GM18505 (cell line): ENCODE data around the gene ALDH1B1.

Source experiments
- ATAC-seq: cut with Tn5 transposase; IDR thresholded peaks from one replicate; pipeline ENCODE4 v1.9.1; 2021; ENCODE audit not compliant: unreplicated experiment
- POLR2A ChIP-seq: IDR thresholded peaks from 4 replicates; pipeline ENCODE4 v1.6.1; 2011; ENCODE audit warnings: borderline replicate concordance; ENCODE audit not compliant: insufficient read depth, insufficient read length; ENCODE audit errors: extremely low read depth

ALDH1B1 gene

DNA sequence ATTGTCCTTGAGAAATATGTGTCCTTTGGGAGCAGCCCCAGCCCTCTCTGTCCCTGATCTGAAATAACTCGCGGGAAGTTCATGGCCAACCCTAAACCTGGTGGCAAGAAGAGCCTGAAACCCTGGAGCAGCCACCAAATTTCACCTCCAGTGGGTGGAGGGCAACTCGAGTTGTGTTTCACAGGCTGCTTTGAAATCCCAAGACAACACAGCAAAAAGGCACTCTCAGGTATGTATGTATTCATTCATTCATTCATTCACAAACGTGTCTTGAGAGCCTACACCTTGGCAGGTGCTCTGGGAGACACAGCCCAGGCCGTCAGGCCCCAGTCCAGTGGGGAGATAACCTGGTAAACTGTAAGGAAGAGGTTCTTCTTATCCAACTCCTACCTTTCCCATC is 35.7 kb upstream of the ALDH1B1 start:
- no peak for TF ChIP-seq POLR2A
- no peak for ATAC-seq

DNA sequence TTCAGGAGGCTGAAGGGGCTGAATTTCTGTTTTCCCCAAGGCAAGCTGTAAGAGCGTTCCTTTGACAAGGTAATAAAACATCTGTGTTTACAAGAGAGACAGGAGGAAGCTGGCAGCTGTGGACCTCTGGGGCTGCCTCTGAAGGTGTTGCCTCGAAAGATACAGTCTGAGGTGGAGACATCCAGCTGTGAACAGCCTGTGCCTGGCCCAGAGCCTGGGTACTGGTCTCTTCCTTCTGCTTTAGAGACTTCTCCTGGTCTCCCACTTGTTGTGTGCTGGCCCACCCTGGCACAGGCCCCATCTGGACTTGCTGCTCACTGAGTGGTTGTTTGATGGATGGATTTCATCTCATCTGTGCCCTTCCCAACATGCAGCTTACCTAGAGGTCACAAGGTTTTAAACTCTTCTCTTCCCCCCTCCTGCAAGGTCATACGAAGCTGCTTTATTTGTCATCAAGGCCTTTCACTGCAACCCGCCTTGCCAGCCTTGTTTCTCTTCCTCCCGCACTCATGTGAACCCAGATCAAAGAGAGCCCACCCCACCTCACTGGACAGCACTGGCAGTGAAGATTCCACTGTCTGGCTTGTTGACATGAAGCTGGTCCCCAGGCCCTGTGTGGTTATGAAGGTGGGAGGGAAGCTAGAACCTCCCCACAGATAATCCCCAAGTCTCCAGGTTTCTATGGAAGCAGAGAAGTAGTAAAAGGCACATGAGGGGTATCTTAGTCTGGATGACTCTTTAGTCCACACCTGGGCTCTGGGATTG is 35.0 kb upstream of the ALDH1B1 start:
- TF ChIP-seq POLR2A, result no peak
- ATAC-seq, result no peak

DNA sequence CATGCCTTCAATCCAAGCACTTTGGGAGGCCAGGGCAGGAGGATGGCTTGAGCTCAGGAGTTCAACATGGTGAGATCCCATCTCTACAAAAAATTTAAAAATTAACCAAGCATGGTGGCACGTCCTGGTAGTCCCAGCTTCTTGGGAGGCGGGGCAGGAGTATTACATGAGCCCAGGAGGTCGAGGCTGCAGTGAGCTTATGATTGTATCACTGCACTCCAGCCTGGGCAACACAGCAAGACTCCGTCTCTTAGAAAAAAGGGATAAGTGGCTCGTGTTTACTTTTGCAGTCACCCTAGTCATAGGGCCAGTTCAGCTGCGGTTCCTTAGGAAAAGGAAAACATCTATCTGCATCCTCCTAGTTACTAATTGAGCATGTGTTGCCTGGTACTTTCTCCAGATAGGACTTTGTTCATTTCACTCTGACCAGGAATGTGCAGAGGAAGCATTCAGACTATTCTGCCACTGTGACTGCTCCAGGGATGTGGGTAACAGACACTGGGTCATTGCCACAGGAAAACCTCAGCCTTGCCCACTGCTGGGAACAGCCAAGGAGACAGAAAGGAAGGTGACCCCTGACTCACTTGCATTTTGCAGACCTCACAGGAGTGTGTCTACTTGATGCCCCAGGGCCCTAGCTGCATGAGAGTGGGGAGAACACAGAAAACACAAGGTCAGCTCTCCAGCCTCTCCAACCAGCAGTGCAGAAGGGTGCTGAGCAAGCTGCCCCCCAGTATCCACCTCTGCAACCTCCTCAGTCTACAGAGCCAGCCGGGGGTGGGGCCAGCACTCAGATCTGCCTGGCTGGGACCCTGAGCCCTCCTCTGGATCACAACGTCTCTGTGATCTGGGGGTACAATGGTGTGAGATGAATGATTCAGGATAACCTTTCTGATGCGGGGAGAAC is 33.9 kb upstream of the ALDH1B1 start:
- no peak for ATAC-seq
- no peak for TF ChIP-seq POLR2A

DNA sequence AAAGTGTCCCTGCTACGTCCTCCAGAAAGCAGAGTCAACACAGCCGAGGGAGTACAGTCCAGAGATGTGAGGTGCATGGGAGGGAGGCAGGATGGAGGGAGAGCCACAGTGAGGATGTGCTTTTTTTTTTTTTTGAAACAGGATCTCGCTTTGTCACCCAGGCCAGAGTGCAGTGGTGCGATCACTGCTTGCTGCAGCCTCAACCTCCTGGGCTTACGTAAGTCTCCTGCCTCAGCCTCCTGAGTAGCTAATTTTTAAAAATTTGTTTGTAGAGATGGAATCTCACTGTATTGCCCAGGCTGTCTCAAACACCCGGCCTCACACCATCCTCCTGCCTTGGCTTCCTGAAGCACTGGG is 33.2 kb upstream of the ALDH1B1 start:
- no peak for TF ChIP-seq POLR2A
- no peak for ATAC-seq

DNA sequence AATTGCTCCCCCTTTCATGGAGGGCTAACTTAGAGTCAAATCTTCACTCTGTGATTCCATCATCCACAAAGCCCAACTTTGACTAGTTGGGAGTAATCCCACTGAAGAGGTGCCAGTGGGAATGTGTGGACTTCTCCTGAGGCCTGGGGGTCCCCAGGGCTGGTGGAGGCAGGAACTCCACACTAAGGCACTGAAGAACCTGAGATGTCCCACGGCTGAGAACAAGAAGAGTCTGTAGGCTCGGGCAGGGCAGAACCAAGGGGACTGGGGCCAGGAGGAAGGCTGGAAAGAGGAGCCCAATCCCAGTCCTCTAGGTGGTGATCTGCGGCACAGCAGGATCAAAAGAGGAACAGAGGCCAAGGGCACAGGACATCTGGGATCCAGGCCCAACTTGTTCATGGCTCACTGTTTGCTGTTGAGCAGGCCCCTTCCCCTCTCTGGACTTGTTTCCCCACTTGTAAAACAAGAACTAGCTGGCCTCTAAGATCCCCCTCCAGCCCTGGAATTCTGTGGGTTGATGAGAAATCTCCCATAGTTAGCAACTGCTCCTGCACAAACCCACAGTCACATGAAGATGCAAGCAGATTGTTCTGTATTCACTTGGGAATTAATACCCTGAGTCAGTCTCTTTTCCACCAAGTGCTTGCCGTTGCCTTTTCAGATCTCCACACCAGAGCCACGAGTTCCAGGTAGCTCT is 32.7 kb upstream of the ALDH1B1 start:
- TF ChIP-seq POLR2A, result no peak
- ATAC-seq, result no peak

DNA sequence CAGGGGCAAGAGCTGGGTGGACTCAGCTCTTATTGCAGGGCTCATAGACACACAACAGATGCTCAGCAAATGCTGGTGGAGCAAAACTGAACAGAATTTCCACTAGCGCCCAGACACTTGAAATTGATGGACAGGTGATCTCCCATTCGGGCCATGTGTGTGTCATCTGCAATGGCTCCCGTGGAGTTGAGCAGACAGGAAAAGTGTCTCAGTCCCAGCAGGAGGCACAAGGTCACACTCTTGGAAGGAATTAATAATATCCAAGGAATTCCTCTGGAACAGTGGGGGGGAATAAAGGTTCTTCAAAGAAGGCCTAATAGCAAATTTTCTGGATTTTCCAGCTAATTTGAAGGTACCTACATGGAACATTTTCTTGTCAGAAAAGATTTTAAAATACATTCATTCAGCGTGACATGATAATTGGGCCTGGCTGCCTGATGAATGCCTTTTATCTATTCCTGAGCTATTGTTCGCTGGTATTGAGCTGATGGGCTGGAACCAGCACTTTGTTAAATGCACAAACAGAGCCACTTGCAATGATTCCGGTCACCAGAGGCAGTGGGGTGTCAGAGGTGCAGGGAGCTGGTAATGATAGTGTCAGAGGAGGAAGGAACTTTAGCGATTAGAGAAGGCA is 31.5 kb upstream of the ALDH1B1 start:
- TF ChIP-seq POLR2A, result no peak
- ATAC-seq, result no peak

DNA sequence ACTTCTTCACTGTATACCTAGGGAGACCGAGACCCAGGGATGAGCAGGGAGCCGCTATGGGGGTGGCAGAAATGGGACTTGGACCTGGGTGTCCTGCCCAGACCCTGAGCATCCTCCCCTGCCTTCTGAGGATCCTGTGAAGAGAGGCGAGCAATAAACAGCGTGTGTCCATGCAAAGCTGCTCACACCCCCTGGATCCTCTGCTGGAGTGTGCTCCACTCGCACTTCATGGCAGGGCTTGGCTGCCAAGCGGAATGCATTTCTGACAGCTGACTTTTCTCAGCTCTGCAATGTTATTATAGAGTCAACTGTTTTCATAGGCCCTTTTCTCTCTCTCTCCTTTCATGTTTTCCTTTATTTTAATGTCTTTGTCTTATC is 31.0 kb upstream of the ALDH1B1 start:
- no peak for ATAC-seq
- no peak for TF ChIP-seq POLR2A

DNA sequence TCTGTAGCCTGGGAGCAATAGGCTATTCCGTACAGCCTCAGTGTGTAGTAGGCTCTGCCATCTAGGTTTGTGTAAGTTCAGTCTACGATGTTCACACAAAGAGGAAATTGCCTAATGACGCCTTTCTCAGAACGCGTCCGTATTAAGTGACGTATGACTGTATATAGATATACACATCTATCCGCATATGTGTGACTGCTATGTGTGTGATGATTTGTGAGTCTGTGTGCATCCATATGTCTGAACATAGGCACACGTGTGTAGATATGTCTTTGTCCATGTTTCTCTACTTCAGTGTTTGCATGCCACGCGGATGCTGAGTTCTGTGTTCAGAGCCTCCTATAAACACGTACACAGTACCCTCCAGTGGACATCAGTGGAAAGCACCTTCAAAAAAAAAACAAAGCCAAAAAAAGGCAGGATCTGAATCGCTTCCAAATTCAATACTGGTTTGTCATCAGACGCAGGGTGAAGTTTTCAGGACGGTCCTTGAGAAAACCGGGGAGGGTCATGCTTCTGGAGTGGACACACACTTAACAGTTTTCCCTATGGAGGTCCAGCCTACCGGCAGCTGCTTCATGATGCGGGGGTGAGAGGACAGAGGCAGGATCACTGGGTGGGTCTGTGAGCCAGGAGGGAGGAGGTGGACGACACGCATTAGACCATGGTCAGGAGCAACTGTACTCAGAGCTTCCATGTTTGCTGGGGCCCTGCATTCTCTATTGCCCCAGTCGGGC is 29.5 kb upstream of the ALDH1B1 start:
- no peak for TF ChIP-seq POLR2A
- ATAC-seq, result no peak

DNA sequence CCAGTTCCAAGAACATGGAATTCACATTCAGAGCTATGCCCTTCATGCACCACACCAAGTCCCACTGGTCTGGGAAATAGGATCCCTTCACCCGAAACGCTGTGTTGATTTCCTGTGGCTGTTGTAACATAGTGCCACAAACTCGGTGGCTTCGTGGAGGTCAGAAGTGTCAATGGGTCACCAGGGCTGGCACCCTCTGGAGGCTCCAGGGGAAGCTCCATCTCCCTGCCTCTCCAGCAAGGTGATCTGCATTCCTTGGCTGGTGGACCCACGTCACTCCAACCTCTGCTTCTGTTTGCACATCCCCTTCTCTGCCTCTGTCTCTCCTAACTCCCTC is 28.9 kb upstream of the ALDH1B1 start:
- no peak for ATAC-seq
- no peak for TF ChIP-seq POLR2A

DNA sequence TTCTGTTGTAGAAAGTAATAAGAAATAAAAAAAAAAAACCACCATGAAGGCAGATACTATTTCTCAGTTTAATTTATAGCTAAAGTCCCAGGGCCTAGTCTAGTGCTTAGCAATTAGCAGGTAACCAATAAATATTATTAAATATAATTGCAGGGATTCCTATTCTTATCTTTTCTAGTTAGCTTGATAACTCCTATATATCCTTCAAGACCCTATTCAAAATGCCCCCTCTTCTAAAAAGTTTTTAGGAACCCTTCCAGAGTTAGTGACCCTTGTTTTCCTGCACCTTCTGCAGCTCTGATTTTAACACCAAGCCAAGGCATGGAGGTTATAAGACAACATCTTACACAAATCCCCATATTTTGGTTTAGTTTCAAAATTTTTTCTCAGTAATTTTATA is 24.6 kb upstream of the ALDH1B1 start:
- no peak for TF ChIP-seq POLR2A
- no peak for ATAC-seq

DNA sequence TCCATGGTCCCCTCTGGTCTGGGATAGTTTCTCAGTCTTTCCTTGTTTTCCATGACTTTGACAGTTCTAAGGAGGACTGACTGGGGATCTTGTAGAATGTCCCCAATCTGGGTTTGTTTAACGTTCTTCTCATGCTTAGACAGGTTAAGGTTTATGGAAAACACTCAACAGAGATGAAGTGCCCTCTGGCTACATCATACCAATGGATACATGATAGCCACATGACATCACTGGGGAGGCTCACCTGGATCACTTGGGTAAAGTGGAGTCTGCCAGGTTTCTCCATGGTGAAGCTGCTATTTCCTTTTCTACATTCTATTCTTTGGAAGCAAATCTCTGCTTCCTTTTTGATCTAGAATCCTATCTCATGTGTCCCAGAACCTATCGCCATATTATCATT is 23.8 kb upstream of the ALDH1B1 start:
- TF ChIP-seq POLR2A, result no peak
- ATAC-seq, result no peak

DNA sequence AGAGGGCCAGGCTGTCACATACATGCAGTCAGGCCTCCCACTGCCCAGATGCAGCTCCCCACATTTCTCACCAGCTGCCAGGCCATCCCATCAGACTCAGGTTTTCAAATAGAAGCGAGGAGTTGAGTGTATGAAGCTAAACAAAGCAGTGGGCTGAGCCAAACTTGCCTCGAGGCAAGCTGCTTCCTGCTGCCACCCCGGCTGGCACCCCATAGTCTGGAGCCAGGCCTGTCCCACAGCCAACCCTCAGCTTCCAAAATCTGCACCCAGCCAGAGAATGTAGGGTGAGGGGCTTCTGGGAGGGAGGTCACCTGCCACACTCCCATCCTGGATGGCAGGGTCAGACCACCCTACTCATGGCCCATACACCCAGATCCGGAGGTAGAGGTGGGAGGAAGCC is 22.3 kb upstream of the ALDH1B1 start:
- ATAC-seq, result no peak
- no peak for TF ChIP-seq POLR2A

DNA sequence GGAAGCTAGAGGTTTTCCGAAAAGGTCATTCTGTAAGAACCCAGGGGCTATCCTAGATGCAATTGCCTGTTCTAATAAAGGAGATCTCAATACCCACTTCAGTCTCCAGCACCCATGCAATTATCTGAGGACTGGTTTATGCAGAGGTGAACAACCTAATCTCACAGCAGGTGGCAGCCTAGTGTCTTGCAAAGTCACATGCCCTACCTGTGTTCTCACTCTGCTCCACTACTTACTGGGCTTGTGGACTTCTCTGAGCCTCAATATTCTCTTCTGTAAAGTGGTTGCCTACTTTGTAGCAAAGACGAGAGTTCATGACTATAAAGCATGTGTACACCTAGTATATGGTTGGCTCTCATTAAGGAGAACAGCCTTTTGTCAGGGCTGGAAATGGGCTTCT is 21.0 kb upstream of the ALDH1B1 start:
- ATAC-seq, result no peak

More for the DNA sequence above, 21.0 kb upstream of the ALDH1B1 start:
- TF ChIP-seq POLR2A, result no peak
